NCI-H1092 treated with DMSO at 0.1 percent for 48 hours (cell line): Measurements from ENCODE around the gene MRPS22.
"Not testable (repeated sequence)": the region's sequence is repeated elsewhere in the genome, so short reads cannot be mapped to it uniquely, and the experiment has no call there.

Source experiments
- DNase-seq: peaks from one replicate; lab custom pipeline; 2025; lab: John Stamatoyannopoulos, UW

MRPS22 gene

DNA sequence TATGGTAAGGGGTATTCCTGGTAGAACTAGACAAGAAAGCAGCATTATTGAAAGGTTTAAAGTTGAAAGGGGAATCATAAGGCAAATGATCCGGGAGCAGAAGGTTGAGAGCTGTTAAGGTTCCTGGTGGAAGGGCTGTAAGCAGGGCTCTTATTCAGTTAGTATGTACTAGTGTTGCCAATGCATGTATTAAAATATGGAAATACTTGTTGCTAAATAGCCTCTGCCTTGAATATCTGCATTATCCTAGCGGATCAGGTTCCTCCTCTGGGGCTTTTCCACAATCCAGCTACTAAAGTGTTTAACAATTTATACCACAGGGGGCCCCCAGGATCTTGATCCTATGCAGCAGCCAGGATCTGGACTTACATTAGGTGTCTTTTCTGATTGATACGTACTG, 52.9 kb downstream of the MRPS22 start:
- no peak for DNase-seq

DNA sequence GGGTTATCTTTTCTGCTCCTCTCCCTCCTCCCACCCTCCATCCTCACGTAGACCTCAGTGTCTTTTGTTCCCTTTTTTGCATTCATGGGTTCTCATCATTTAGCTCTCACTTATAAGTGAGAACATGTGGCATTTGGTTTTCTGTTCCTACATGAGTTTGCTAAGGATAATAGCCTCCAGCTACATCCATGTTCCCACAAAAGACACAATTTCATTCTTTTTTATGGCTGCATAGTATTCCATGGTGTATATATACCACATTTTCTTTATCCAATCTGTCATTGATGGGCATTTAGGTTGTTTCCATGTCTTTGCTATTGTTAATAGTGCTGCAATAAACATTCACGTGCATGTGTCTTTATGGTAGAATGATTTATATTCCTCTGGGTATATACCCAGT, 57.3 kb downstream of the MRPS22 start:
- not testable (repeated sequence) for DNase-seq
